ENCODE data around the gene GABPB2. TPM values are rescaled to one million over a fixed set of nuclear protein-coding genes. Genes with fewer than 3 reads are reported as not detected.

GABPB2 gene
- total and polyA plus RNA-seq, 2 of the 13 experiments (the other 11 are each of a cell fraction or from before 2014, with no cell fraction given), result 0.09 TPM; not detected in 1

DNA sequence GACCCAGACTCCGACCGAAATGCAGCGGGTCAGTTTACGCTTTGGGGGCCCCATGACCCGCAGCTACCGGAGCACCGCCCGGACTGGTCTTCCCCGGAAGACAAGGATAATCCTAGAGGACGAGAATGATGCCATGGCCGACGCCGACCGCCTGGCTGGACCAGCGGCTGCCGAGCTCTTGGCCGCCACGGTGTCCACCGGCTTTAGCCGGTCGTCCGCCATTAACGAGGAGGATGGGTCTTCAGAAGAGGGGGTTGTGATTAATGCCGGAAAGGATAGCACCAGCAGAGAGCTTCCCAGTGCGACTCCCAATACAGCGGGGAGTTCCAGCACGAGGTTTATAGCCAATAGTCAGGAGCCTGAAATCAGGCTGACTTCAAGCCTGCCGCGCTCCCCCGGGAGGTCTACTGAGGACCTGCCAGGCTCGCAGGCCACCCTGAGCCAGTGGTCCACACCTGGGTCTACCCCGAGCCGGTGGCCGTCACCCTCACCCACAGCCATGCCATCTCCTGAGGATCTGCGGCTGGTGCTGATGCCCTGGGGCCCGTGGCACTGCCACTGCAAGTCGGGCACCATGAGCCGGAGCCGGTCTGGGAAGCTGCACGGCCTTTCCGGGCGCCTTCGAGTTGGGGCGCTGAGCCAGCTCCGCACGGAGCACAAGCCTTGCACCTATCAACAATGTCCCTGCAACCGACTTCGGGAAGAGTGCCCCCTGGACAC lies 22.5 kb upstream of the GABPB2 start (continued):
- TF ChIP-seq, protein P1, sequence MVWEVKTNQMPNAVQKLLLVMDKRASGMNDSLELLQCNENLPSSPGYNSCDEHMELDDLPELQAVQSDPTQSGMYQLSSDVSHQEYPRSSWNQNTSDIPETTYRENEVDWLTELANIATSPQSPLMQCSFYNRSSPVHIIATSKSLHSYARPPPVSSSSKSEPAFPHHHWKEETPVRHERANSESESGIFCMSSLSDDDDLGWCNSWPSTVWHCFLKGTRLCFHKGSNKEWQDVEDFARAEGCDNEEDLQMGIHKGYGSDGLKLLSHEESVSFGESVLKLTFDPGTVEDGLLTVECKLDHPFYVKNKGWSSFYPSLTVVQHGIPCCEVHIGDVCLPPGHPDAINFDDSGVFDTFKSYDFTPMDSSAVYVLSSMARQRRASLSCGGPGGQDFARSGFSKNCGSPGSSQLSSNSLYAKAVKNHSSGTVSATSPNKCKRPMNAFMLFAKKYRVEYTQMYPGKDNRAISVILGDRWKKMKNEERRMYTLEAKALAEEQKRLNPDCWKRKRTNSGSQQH (CRISPR knock-in tag; IDR thresholded peaks at IDR 0.05; ENCODE audit: low read depth), result no peak
- TF ChIP-seq RFXANK (CRISPR knock-in tag; IDR thresholded peaks at IDR 0.05), result no peak
- TF ChIP-seq ZNF737 (CRISPR knock-in tag; IDR thresholded peaks at IDR 0.05; ENCODE audit: borderline replicate concordance), result no peak
- TF ChIP-seq PHF5A (CRISPR knock-in tag; IDR thresholded peaks at IDR 0.05; ENCODE audit: low read depth, unreplicated experiment), result no peak
- no peak for TF ChIP-seq ZNF260 (CRISPR knock-in tag; IDR thresholded peaks at IDR 0.05; ENCODE audit: borderline replicate concordance, low read depth)
- TF ChIP-seq ZNF660 (CRISPR knock-in tag; IDR thresholded peaks at IDR 0.05; ENCODE audit: borderline replicate concordance, low read depth), result no peak
- TF ChIP-seq SKIL (CRISPR knock-in tag; IDR thresholded peaks at IDR 0.05; ENCODE audit: borderline replicate concordance), result no peak
- 0 out of 2 replicates have a peak, but pooled peaks have one; percentile 45 for TF ChIP-seq ZNF792 (CRISPR knock-in tag; IDR thresholded peaks at IDR 0.05)
- no peak for TF ChIP-seq ZNF790 (CRISPR knock-in tag; IDR thresholded peaks at IDR 0.05; ENCODE audit: borderline replicate concordance)
- TF ChIP-seq CCDC6 (CRISPR knock-in tag; IDR thresholded peaks at IDR 0.05), result 0 out of 2 replicates have a peak, but pooled peaks have one; percentile 42
- TF ChIP-seq ZBTB37 (CRISPR knock-in tag; IDR thresholded peaks at IDR 0.05), result 0 out of 2 replicates have a peak, but pooled peaks have one; percentile 18
- TF ChIP-seq, protein P2, sequence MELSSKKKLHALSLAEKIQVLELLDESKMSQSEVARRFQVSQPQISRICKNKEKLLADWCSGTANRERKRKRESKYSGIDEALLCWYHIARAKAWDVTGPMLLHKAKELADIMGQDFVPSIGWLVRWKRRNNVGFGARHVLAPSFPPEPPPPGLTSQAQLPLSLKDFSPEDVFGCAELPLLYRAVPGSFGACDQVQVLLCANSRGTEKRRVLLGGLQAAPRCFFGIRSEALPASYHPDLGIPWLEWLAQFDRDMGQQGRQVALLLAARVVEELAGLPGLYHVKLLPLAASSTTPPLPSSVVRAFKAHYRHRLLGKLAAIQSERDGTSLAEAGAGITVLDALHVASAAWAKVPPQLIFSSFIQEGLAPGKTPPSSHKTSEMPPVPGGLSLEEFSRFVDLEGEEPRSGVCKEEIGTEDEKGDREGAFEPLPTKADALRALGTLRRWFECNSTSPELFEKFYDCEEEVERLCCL (CRISPR knock-in tag; IDR thresholded peaks at IDR 0.05; ENCODE audit: borderline replicate concordance), result no peak
- TF ChIP-seq HNF4A (CRISPR knock-in tag; IDR thresholded peaks at IDR 0.05), result no peak
- no peak for TF ChIP-seq FOXO1 (CRISPR knock-in tag; IDR thresholded peaks at IDR 0.05)
- no peak for TF ChIP-seq ZNF83 (CRISPR knock-in tag; IDR thresholded peaks at IDR 0.05; ENCODE audit: borderline replicate concordance)
- no peak; the same call in 1 of the 2 replicates for TF ChIP-seq NAIF1 (CRISPR knock-in tag; IDR thresholded peaks at IDR 0.05; ENCODE audit: borderline replicate concordance)
- TF ChIP-seq ETV6 (CRISPR knock-in tag; conservative IDR thresholded peaks at IDR 0.05), result no peak
- TF ChIP-seq IRF9 (CRISPR knock-in tag; IDR thresholded peaks at IDR 0.05; ENCODE audit: borderline replicate concordance), result 0 out of 2 replicates have a peak, but pooled peaks have one; percentile 9
- TF ChIP-seq ZBTB25 (CRISPR knock-in tag; IDR thresholded peaks at IDR 0.05), result no peak; the same call in 1 of the 2 replicates
- peak; percentile 70; the same call in 1 of the 2 replicates for TF ChIP-seq ZNF670 (CRISPR knock-in tag; IDR thresholded peaks at IDR 0.05; ENCODE audit: borderline replicate concordance)
